NCI-H2171 treated with DMSO at 0.1 percent for 48 hours (cell line): Measurements from ENCODE around the gene NTM.

Source experiments
- DNase-seq: peaks from one replicate; lab custom pipeline; 2025; lab: John Stamatoyannopoulos, UW

Gene NTM

GRCh38 chr11:131744847-131745246 is 374.4 kb downstream of the NTM start:
- DNase-seq = no peak

GRCh38 chr11:131745405-131745804 is 375.0 kb downstream of the NTM start:
- DNase-seq = no peak

GRCh38 chr11:131746201-131746600 is 375.8 kb downstream of the NTM start:
- DNase-seq = no peak

- no peak for DNase-seq
Observed at GRCh38 chr11:131748151-131749050, 378.0 kb downstream of the NTM start.

- no peak for DNase-seq
Observed at GRCh38 chr11:131749101-131749500, 378.7 kb downstream of the NTM start.

- no peak for DNase-seq
Observed at GRCh38 chr11:131750152-131750551, 379.7 kb downstream of the NTM start.

GRCh38 chr11:131750692-131751091 is 380.3 kb downstream of the NTM start:
- no peak for DNase-seq

- DNase-seq = no peak
Observed at GRCh38 chr11:131754671-131755070, 384.3 kb downstream of the NTM start.

GRCh38 chr11:131756479-131757110 is 386.2 kb downstream of the NTM start:
- no peak for DNase-seq

GRCh38 chr11:131758726-131759125 is 388.3 kb downstream of the NTM start:
- no peak for DNase-seq

- DNase-seq = no peak
Observed at GRCh38 chr11:131759140-131759539, 388.7 kb downstream of the NTM start.

- no peak for DNase-seq
Observed at GRCh38 chr11:131760091-131761061, 390.0 kb downstream of the NTM start.

GRCh38 chr11:131762346-131763110 is 392.1 kb downstream of the NTM start:
- DNase-seq = no peak

- no peak for DNase-seq
Observed at GRCh38 chr11:131763193-131763890, 392.9 kb downstream of the NTM start.

- DNase-seq = no peak
Observed at GRCh38 chr11:131764126-131764525, 393.7 kb downstream of the NTM start.

- no peak for DNase-seq
Observed at GRCh38 chr11:131764649-131765048, 394.2 kb downstream of the NTM start.

- no peak for DNase-seq
Observed at GRCh38 chr11:131766637-131767036, 396.2 kb downstream of the NTM start.

- DNase-seq = no peak
Observed at GRCh38 chr11:131767421-131767820, 397.0 kb downstream of the NTM start.

- DNase-seq = no peak
Observed at GRCh38 chr11:131770801-131771200, 400.4 kb downstream of the NTM start.

GRCh38 chr11:131771471-131771870 is 401.1 kb downstream of the NTM start:
- no peak for DNase-seq

- DNase-seq = no peak
Observed at GRCh38 chr11:131773626-131774025, 403.2 kb downstream of the NTM start.
